OCI-LY1 (cell line): Measurements from ENCODE around the gene TRPM6.

Source experiments
- H2AFZ ChIP-seq: fragments of 200-600 bp; sonication (generic), shearing (Covaris generic); 2 replicates; pipeline ENCODE4 v1.6.0; 2014; ENCODE audit warnings: antibody characterized with exemption, mild to moderate bottlenecking, low read length
- H3F3A ChIP-seq: fragments of 200-600 bp; sonication (generic), shearing (Covaris generic); 2 replicates; pipeline ENCODE4 v1.6.0; 2014; ENCODE audit warnings: mild to moderate bottlenecking, antibody characterized with exemption, low read length, moderate library complexity; ENCODE audit not compliant: insufficient read depth
- H3K27ac ChIP-seq: fragments of 200-600 bp; sonication (generic); 2 replicates; pipeline ENCODE4 v1.5.1; 2014; ENCODE audit warnings: low read length, mixed run types, mild to moderate bottlenecking, low read depth; ENCODE audit not compliant: poor library complexity, severe bottlenecking
- H3K27me3 ChIP-seq: fragments of 200-600 bp; sonication (generic); 2 replicates; pipeline ENCODE4 v1.6.0; 2014; ENCODE audit warnings: antibody characterized with exemption, mild to moderate bottlenecking, low read length, moderate library complexity; ENCODE audit not compliant: insufficient read depth
- H3K36me3 ChIP-seq: fragments of 200-600 bp; sonication (generic); 2 replicates; pipeline ENCODE4 v1.6.1; 2014; ENCODE audit warnings: mild to moderate bottlenecking, antibody characterized with exemption, low read length, moderate library complexity, mixed read lengths; ENCODE audit not compliant: insufficient read depth
- H3K4me1 ChIP-seq: fragments of 200-600 bp; sonication (generic); 2 replicates; pipeline ENCODE4 v1.5.1; 2014; ENCODE audit warnings: mild to moderate bottlenecking, low read length, moderate library complexity; ENCODE audit not compliant: insufficient read depth, severe bottlenecking
- H3K4me2 ChIP-seq: fragments of 200-600 bp; sonication (generic), shearing (Covaris generic); 2 replicates; pipeline ENCODE4 v1.6.1; 2014; ENCODE audit warnings: low read length
- H3K4me3 ChIP-seq: fragments of 200-600 bp; sonication (generic); 2 replicates; pipeline ENCODE4 v1.5.1; 2014; ENCODE audit warnings: low read length, low read depth, mild to moderate bottlenecking, mixed read lengths; ENCODE audit not compliant: poor library complexity, severe bottlenecking
- H3K79me2 ChIP-seq: fragments of 200-600 bp; shearing (Covaris generic); 2 replicates; pipeline ENCODE4 v1.6.1; 2016; ENCODE audit warnings: mixed run types, low read length, mixed read lengths; ENCODE audit not compliant: insufficient read depth
- H3K9ac ChIP-seq: fragments of 200-600 bp; sonication (generic), shearing (Covaris generic); 2 replicates; pipeline ENCODE4 v1.6.1; 2014; ENCODE audit warnings: mild to moderate bottlenecking, low read length, mixed read lengths
- H3K9me2 ChIP-seq: fragments of 200-600 bp; sonication (generic), shearing (Covaris generic); 2 replicates; pipeline ENCODE4 v1.6.1; 2014; ENCODE audit warnings: low read depth, mild to moderate bottlenecking, low read length, mixed read lengths
- H3K9me3 ChIP-seq: fragments of 200-600 bp; shearing (Covaris generic); 2 replicates; pipeline ENCODE4 v1.6.1; 2014; ENCODE audit warnings: low read length, mixed read lengths
- H4K20me1 ChIP-seq: fragments of 200-600 bp; sonication (generic), shearing (Covaris generic); 2 replicates; pipeline ENCODE4 v1.6.0; 2016; ENCODE audit warnings: mild to moderate bottlenecking, low read length; ENCODE audit not compliant: insufficient read depth
- EZH2 ChIP-seq: fragments of 200-600 bp; sonication (generic), shearing (Covaris generic); IDR thresholded peaks from 2 replicates; pipeline ENCODE4 v1.8.0; 2017; ENCODE audit warnings: borderline replicate concordance, mixed run types, mild to moderate bottlenecking, antibody characterized with exemption, low read length, moderate library complexity, mixed read lengths
- TF ChIP-seq, protein P1 (sequence below): fragments of 200-600 bp; sonication (generic), shearing (Covaris generic); IDR thresholded peaks from 2 replicates; pipeline ENCODE4 v1.5.1; 2017; ENCODE audit warnings: mild to moderate bottlenecking, antibody characterized with exemption, low read length, moderate library complexity, mixed read lengths

Gene TRPM6

DNA sequence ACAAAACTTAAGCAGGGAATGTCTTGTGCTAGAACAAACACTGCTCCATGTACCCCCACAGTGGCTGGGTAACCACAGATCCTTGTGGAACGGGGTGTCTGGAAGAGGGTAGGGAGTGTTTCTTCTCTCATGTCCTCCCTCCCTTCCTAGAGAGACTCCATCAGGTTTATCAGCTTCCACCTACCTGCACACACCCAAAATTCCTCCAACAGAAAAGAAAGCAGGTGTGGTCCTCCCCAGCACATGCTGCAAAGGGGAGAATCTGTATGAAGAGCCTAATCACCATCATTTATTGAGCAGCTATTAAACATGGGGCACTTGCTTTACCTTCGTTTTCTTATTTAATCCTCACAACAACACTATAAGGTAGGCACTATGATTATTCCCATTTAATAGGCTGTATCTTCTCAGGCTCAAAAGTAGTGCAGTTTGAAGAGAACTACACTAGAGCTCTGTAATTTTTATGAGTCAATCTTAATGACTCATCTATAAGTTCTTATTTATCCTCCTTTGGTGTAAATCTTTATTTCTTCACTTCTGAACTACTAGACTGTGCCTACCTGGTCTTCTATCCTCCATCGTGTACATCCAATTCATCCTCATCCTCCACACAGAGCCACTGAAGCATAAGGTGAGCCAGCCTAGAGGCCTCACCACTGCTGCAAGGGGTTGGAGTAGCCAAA, 33.4 kb upstream of the TRPM6 start:
- Histone ChIP-seq H3K9me2 (no peaks in the 10 kb centered on the region), H3K4me2 (no peak overlapping the region), H4K20me1 (no peaks in the 10 kb centered on the region), H3K4me1 (no peaks in the 10 kb centered on the region), H3F3A (no peaks in the 10 kb centered on the region), H3K79me2 (no peaks in the 10 kb centered on the region), H3K36me3 (no peaks in the 10 kb centered on the region), H3K27me3 (no peaks in the 10 kb centered on the region), H3K9me3 (no peaks in the 10 kb centered on the region), H2AFZ (no peak overlapping the region), H3K4me3 (no peak overlapping the region), H3K9ac (no peak overlapping the region), H3K27ac (no peak overlapping the region)
- TF ChIP-seq, protein P1, sequence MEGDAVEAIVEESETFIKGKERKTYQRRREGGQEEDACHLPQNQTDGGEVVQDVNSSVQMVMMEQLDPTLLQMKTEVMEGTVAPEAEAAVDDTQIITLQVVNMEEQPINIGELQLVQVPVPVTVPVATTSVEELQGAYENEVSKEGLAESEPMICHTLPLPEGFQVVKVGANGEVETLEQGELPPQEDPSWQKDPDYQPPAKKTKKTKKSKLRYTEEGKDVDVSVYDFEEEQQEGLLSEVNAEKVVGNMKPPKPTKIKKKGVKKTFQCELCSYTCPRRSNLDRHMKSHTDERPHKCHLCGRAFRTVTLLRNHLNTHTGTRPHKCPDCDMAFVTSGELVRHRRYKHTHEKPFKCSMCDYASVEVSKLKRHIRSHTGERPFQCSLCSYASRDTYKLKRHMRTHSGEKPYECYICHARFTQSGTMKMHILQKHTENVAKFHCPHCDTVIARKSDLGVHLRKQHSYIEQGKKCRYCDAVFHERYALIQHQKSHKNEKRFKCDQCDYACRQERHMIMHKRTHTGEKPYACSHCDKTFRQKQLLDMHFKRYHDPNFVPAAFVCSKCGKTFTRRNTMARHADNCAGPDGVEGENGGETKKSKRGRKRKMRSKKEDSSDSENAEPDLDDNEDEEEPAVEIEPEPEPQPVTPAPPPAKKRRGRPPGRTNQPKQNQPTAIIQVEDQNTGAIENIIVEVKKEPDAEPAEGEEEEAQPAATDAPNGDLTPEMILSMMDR: no peak
- TF ChIP-seq EZH2: no peak

DNA sequence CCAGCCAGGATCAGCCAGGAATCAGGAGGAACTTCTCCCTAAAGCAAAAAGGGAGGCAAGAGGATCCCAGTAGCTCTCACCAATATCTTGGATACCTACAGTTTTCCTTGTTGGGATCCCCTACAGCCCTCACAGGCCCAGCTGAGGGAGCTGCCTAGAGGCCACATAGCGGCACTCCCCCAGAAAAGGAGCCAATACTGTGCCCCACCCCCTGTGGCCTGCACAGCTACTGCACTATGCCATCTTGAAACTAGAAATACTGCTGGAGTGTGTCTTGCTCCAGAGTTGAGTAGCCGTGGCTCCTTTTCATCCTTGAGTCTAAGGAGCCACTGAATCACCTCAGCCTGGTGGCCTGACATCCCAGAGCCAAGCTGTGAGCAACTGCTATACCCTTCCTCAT, 22.3 kb upstream of the TRPM6 start:
- Histone ChIP-seq H4K20me1 (no peaks in the 10 kb centered on the region), H3K79me2 (no peaks in the 10 kb centered on the region), H3K4me1 (no peaks in the 10 kb centered on the region), H3K27me3 (no peaks in the 10 kb centered on the region; the same call in 1 of the 2 replicates), H3K9ac (no peak overlapping the region), H3K4me2 (no peak overlapping the region), H3K36me3 (no peaks in the 10 kb centered on the region), H3K9me3 (no peaks in the 10 kb centered on the region), H3F3A (no peaks in the 10 kb centered on the region), H2AFZ (no peak overlapping the region), H3K27ac (no peak overlapping the region), H3K9me2 (no peaks in the 10 kb centered on the region), H3K4me3 (no peak overlapping the region)
- TF ChIP-seq EZH2: no peak
- TF ChIP-seq, protein P1: no peak

DNA sequence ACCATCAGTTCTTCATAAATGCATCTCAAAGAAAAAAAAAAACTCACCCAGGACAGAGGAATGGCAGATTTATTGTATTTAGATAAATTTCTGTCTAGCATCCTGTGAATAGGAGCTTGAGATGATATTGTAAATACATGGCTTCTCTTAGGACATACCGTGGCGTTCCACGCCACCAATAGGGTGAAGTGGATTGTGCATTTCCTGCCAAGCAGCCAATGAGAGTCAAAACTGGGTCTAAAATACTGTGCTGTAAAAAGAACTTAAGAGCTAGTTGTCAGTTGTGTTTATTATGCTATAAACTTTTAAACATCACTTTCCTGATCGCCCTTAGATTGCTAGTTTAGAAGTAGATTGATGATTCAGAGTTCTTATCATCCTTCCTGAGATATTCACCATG, 20.9 kb upstream of the TRPM6 start:
- Histone ChIP-seq H3K79me2 (no peaks in the 10 kb centered on the region), H3K9ac (no peak overlapping the region), H3K27ac (no peak overlapping the region), H3K4me3 (no peak overlapping the region), H3K4me1 (no peaks in the 10 kb centered on the region), H2AFZ (no peak overlapping the region), H3K9me2 (no peaks in the 10 kb centered on the region), H3K4me2 (no peak overlapping the region), H3F3A (no peaks in the 10 kb centered on the region), H3K9me3 (no peaks in the 10 kb centered on the region), H3K27me3 (no peaks in the 10 kb centered on the region; the same call in 1 of the 2 replicates), H3K36me3 (no peaks in the 10 kb centered on the region), H4K20me1 (no peaks in the 10 kb centered on the region)
- TF ChIP-seq, protein P1: no peak
- TF ChIP-seq EZH2: no peak
